A204.1 (cell line): ENCODE results near the gene SPNS3.

Experiments used
- FAIRE-seq: peaks from 2 replicates; lab custom pipeline; 2012; peaks lifted over from hg19 to GRCh38; lab: Jason Lieb, UNC

The SPNS3 gene

DNA sequence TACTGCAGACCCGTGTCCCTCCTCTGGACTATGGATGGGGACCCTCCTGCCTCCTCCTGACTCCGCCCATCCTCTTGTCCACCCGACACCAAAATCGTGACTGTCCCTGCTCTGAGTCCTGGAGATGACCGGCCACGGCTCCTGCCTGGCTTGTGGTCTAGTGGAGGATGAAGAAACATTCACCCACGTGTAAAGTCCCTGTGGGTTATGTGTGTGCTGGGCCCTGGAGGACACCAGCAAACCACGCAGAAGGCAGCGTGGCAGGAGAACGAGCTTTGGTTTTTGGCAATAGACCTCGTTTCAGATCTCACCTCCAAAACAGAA, 76.8 kb downstream of the SPNS3 start:
- no peak for FAIRE-seq

DNA sequence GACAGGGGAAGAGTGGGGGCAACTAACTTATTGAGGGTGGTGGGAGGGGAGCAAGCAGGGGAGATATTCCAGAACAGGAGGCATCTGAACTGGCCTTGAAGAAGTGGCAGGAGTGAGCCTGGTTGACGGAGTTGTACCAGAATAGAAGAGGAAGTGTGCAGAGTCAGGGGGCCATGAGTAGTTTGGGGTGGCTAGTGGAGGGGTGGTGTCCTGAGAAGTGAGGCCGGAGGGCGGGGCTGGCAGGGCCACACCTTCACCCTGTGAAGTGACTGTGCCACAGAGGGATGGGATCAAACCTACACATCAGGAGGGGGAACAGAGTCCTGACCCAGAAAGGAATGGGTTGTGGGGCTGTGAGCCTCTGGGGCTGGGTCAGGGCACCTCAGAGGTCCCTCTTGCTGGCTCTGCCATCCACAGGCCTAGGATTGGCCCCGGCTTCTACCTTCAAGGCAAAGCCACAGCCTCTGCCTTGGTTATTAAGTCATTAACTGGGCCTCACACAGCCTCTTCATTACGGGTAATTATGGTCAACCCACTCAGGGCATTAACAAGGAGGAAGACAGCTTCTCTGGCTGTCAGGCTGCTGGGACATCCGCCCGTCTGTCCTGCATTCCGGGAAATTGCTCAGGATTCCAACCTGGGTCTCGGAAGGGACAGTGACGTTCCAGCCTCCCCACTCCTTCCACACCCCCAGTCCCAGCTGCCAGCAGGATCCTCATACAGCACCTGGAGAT, 77.6 kb downstream of the SPNS3 start:
- no peak for FAIRE-seq

DNA sequence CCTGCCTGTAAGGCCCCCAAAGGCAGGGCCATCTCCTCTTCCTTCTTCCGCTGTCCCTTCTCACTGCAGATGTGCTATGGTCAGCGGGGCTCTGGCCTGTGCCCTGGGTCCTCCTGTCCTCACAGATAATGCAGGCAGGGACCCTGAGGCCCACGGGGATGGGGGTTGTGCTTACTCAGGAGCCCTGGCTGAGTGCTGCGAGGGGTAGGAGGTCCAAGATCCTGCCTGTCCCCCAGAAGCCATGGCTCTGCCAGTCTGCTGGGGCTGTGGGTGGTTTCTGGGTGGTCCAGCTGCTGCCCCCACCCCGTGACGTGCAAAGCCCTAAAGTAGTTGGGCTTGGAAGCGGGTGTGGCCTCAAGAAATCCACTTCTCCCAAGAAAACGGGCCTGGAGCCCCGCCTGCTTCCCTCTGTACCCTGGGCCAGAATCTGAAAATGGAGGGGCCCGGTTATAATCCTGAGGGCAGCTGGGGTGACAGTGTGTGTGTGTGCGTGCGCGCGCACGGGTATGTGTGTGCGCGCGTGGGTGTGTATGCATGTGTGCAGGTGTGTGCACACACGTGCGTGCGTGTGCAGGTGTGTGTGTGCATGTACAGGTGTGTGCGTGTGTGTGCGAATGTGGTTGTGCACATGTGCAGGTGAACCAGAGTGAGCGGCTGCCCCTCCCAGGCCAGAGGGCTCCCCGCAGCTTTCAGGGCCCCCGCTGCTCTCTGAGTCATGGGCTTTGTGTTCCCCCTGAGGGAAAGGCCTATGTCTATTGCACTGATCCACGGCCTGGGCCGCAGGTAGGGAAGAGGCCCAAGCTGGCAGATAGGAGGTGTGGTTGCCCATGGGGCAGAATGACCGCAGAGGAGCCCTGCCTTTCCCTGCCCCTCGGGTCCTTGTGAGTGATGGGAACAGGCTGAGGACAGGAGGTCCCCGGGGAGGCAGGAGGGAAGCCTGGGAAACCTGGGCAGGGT, 78.7 kb downstream of the SPNS3 start:
- FAIRE-seq: no peak

DNA sequence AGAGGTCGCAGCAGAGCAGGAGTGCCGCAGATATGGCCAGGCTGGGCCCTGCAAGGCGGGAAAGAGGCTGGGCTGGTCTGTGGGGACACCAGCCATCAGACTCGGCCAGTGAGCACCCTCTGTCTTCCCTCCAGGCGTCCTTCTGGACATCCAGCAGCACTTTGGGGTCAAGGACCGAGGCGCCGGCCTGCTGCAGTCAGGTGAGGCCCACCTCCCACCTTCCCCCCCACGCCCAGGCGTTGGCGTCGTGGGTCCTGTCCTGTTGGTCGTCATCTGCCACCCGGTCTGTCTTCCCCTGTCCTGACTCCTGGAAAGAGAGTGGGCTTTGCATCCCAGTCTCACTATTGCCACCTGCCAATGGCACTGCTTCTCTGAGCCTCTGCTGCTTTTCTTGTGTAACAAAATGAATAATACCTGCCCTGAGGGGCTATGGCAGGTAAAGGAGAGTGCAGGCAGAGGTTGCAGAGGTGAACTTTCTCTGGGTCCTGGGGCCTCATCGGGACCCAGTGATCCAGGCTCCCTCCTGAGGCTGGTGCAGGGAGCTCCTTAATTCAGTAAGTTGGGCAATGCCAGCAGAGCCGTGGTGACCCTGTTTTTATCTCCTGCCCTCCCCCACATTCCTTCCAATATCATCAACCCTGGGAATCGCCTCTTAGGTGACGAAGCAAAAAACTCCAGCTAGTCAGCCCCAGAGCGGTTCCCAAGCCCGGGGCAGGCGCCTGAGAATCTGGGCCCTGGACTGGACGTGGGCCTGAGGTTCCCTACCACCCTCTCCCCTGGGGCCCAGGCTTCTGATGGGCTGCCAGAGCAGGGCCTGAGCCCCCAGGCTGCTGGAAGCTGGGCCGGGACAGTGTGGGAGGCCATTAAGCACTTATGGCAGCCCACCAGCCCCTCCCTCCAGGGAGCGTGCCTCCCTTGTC, 79.6 kb downstream of the SPNS3 start:
- no peak for FAIRE-seq

DNA sequence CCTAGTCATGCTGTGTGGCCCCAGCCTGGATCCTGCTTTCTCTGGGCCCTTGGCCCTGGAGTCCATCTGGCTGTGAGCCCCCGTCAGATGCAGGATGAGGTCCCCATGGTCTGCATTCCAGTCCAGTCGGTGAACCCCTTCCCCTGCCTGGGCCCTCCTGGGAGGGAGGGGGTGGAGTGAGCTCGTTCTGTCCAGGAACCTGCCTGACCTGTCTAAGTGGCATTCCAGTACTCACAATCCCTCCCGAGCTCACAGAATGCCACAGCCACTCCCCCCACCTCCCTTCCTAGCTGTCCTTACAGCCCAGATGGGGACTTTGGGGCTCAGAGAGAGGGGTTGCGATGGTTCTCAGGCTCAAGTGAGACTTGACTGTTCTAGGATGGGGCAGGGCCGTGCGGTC, 80.5 kb downstream of the SPNS3 start:
- FAIRE-seq: no peak

DNA sequence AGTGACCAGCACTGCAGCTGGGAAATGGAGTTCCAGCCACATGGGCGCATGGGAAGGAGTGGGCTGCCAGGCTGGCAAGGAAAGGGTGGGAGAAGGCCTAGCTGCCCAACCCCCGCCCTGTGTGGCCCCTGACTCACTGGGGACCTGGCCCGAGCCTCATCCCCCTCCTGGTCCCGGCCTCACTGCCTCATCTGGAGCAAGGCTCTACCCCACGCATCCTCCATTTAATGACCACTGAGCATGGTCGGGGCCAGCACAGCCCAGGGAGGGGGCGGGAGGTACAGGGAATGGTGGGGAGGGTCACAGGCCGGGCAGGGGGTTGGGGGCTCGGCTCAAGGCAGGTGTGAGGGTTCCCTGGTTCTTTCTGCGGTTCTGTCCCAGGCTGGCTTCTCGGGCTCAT, 81.0 kb downstream of the SPNS3 start:
- no peak for FAIRE-seq

DNA sequence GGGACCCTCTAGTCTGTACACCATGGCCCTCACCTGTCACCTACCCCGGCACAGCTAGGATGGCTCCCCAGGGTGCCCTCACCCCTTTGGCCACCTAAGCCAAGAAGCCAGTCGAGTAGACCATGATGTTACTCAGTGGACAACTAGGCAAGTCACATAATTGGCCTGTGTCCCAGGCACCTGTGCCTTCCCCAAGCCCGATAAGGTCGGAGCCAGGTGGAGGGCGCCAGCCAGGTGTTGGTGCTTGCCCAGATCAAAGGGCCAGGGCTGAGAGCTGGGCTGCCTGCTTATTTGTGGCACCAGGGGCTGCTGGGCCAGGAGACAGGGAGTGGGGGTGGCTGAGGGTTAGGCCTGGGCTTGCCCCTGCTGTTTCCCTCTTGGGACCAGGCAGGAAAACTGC, 81.8 kb downstream of the SPNS3 start:
- FAIRE-seq: no peak

DNA sequence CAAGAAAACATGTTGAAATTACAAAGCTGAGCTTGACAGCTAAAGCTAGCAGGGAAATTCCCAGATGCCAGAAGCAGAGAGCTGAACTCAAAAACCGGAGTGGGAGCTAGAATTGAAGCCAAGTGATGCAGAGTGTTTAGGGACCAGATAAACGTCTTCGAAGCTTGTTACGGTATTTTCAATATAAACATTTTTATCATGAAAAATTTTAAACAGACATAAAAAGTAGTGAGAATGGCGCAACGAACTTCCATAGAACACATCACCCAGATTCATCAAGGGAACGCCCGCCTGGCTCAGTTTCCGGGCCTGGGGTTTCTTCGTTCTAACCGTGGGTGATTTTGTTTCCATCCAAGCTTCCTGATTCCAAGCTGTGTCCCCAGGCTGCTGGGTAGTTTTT, 83.0 kb downstream of the SPNS3 start:
- FAIRE-seq: no peak

DNA sequence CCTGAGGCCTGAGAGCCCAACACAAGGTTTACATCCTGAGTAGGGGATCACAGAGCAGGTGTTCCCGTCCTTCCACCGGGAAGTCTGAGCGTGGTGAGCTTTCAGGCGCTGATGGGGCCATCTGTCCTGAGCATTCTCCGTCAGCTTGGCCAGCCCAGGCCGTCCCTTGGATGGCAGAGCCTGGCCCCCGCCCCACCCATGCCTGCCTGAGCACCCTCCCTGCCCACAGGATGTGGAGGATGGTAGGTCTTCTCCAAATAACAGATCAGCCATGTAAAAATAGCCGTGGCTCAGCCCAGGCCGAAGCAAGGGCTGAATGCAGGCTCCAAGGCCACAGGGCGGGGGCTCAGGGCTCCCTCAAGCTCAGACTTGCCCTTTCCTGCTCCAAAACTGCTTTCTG, 85.2 kb downstream of the SPNS3 start:
- FAIRE-seq: no peak

DNA sequence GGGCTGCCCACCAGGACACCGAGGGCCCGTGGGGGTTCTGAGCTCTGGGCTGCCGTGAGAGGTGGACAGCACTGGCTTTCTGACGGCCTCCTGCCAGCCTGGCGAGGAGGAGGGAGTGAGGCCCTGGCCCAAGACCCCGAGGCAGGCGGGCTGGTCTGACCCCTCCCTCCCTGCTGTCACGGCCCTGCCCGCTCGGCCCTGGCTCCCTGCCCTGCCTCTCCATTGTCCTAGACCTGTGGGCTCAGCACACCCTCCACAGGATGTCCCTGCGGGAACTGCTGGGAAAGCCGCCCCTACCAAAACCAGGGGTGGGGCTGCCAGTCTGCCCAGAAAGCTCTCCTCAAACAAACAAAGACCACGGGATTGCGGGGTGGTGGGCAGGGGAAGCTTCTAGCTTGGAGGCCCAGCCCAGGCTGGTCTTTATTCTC, 85.6 kb downstream of the SPNS3 start:
- no peak for FAIRE-seq

DNA sequence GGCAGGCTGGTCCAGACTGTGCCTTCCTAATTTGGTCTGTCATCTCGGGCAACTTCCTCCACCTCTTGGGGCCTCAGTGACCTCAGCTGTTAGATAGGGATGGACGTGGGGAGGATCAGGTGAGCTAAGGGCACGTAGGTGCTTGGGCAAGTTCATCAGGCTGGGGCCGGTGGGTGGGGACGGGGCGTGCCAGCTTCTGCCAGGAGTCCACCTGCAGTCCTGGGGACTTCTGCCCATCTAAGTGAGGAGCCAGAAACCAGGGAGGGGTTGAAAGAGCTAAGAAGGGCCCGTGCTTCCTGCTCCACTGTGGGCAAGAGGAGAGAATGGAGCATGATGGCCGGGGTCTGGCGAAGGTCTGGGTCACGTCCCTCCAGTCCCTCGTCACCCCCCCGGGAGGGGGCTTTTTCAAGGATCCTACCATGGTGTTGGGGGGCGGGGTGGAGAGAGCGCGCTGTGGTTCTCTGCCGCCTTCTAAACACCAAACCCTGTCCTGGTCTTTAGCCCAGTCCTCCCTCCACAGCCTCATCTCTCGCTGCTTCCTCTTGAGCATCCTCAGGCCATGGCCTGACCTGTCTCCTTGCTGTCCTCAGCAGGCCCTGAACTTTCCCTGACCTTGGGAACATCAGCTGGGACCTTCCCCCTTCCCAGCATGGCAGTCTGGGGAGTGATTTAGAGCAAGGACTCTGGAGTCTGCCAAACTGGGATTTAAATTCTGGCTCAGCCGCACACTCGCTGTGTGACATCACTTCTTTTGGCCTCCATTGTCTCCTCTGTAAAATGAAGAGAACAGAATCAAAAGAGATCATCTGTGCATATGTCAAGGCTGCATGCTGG, 86.5 kb downstream of the SPNS3 start:
- no peak for FAIRE-seq

DNA sequence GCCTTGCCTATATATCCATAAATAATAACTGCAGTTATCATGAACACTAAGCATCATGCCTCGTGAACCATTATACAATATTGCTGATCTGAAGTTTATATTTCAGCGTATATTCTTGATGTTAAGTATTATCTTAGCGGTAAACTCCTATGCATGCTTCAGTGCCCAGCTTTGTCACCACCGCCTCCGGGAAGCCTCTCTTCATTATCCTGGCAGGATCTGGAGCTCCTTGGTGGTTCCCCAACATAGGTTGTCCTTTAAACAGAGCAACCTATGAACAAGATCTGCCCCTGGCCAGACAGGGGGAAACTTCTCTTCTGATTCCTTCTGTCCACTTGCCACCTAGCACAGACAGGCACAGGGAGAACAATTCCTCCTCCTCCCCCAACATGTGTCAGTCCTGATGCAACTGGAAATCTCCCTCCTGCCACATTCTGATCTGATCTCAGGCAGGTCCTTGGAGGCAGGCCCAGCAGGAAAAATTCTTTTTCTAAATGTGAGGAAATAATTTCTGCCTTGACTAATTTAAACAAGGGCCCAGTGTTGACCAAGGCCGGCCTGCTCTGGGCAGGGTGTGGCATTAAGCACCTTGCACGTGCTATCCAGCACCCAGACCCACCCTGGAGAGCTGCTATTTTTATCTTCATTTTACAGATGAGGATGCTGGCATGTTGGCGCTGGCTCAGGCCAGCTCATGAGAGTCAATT, 87.3 kb downstream of the SPNS3 start:
- no peak for FAIRE-seq

DNA sequence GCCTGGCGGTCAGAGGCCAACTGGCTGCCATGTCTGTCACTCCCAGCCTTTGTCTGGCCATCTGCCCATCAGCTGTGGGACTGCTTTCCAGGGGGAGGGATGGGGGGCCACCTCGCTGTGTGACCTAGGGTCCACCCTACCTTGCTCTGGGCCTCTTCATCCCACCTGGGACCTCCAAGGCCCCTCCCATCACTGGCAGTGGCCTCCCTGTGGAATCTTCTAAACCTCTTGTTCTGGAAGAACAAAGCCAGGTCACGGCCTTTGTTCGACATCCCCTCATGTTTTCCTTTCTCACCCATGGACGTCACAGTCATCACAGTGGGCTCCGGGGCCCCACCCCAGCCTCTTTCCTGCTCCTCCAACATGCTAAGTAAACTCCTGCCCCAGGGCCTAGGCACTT, 88.9 kb downstream of the SPNS3 start:
- no peak for FAIRE-seq

DNA sequence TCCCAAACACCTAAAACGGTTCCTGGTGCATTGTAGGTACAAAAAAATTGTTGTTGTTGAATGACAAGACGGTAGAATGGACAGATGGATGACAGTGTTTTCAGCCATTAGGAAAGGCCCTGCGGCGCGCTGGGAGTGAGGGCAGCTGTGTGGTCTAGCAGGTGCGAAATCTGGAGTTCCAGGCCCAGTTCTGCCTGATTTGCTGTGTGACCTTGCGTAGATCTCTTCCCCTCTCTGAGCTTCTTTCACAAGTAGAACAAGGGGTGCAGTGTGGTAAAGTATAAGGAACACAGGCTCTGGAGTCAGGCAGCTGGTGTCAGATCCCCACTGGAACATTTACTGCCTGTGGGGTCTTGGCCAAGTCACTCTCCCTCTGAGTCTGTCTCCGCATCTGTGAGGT, 90.2 kb downstream of the SPNS3 start:
- no peak for FAIRE-seq

DNA sequence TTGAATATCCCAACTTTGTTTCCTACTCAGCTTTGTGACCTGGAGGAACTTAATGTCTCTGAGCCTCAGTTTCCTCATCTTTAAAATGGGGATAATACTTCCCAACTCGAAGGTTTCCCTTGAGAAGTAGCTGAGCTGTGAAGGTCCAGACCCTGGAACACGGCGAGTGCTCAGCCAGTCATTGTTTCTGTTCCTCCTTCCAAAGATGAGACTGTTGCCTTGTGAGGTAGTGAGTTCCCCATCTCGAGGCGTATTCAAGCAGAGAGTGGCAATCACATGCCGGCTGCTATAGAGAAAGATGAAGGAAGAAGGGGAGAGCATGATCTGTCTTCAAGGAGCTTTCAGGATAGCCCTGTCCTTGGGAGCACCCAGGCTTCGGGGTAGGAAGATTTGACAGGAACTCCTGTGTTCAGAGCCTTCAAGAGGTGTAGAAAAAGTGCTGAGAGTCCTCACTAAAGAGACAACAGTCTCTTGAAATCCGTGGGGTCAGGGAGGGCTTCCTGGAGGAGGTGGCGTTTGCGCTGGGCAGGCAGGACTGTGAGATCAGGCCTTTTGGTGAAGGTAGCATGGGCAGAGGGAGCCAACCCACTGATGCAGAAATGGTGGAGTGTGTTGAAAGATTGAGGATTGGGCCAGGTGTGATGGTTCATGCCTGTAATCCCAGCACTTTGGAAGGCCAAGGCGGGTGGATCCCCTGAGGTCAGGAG, 92.1 kb downstream of the SPNS3 start:
- no peak for FAIRE-seq

DNA sequence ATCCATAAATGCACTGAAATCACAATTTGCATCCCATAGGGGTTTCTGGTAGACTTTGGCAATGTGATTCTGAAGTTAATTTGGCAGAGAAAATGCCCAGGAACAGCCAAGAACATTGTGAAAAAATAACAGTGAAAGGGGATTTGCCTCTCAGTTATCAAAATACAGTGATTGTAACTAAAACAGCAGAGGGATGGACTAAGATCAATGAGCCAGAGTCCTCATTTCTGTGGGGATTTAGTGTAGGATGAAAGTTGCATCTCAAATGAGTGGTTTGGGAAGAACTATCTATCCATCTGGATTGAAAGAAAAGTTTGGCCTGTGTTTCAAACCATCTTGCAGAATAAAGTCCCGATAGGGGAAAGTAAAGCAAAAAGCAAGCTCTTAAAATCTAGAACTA, 93.4 kb downstream of the SPNS3 start:
- FAIRE-seq: no peak

DNA sequence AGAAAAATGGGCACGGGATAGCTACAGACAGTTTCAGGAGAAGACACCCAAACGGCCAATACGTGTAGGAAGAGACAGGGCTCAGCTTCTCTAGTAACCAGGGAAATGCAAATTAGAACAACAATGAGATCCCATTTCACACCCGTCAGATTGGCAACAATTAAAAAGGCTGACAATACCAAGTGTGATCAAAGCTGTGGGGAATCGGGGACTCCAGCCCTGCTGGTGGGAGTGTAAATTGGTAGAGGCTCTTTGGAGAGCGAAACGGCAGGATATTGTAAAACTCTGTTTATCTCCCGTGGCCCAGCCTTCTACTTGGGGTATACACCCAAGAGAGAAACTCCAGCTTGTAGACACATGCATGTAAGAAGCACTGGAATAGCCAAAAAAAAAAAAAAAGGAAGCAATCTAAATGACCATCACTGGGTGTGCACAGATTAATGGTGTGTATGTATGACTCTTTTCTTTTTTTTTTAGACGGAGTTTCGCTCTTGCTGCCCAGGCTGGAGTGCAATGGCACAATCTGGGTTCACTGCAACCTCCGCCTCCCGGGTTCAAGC, 93.9 kb downstream of the SPNS3 start:
- FAIRE-seq: no peak

DNA sequence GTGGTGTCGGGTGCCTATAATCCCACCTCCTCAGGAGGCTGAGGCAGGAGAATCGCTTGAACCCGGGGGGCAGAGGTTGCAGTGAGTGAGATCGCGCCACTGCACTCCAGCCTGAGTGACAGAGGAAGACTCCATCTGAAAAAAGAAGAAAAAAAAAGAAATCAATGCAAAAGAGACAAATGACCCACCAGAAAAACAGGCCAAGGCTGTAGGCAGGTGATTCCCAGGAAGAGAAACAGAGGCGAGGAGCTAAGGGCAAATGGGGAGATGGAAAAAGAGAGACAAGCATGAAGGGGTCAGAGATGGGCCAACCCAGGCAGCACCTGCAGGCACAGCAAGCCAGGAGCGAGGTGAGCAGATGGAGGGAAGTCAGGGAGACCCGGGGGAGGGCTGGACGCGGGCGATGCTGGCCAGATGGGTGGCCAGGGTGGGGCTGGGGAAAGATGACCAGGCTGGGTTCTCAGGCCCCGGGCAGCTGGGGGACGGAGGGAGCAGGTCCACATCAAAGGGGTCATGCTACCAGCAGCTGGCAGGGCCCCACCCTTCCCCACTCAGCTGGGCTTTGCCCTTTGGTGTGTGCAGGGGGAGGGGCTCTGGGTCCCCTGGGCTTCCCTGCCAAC, 95.9 kb downstream of the SPNS3 start:
- no peak for FAIRE-seq
